ENCODE measurements around the gene RFWD3. TPM values are rescaled to one million over a fixed set of nuclear protein-coding genes. Genes with fewer than 3 reads are reported as not detected.

Gene RFWD3
- total RNA-seq, 4 donors from 2014 or later: 22.6 to 31.1 (median 29.8) TPM

DNA sequence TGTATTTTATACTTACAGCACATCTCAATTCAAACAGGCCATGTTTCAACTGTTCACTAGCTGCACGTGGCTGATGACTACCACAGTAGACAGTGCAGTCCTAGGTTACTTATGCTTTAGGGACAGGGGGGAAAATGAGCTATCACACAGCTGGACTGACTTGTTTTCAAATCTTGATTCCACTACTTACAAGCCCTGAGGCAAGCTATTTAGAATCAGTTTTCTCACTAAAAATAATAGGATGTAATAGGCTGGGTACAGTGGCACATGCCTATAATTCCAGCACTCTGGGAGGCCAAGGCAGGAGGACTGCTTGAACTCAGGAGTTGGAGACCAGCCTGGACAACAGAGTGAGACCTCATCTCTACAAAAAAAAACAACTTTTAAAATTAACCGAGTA lies 70.1 kb downstream of the RFWD3 start:
- H3K9me3 ChIP-seq: no peaks in the 10 kb centered on the region
- no peak overlapping the region for H3K4me3 ChIP-seq
- no peaks in the 10 kb centered on the region for H3K36me3 ChIP-seq
- H3K27ac ChIP-seq: no peak overlapping the region
- H3K4me1 ChIP-seq: peaks cover 9% of the 10 kb centered on the region
- DNase-seq (ENCODE audit: low spot score in 2 of 2): peak in 1 of 2 donors; percentile 1
- 88% methylated on average over 2 of the region's 2 CpGs for WGBS
- no peaks in the 10 kb centered on the region for H3K27me3 ChIP-seq
- TF ChIP-seq POLR2A (IDR thresholded peaks at IDR 0.05) (no peak), EP300 (IDR thresholded peaks at IDR 0.05) (no peak), POLR2AphosphoS5 (IDR thresholded peaks at IDR 0.05) (no peak)
- TF ChIP-seq, protein P1, sequence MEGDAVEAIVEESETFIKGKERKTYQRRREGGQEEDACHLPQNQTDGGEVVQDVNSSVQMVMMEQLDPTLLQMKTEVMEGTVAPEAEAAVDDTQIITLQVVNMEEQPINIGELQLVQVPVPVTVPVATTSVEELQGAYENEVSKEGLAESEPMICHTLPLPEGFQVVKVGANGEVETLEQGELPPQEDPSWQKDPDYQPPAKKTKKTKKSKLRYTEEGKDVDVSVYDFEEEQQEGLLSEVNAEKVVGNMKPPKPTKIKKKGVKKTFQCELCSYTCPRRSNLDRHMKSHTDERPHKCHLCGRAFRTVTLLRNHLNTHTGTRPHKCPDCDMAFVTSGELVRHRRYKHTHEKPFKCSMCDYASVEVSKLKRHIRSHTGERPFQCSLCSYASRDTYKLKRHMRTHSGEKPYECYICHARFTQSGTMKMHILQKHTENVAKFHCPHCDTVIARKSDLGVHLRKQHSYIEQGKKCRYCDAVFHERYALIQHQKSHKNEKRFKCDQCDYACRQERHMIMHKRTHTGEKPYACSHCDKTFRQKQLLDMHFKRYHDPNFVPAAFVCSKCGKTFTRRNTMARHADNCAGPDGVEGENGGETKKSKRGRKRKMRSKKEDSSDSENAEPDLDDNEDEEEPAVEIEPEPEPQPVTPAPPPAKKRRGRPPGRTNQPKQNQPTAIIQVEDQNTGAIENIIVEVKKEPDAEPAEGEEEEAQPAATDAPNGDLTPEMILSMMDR (IDR thresholded peaks at IDR 0.05): no peak

DNA sequence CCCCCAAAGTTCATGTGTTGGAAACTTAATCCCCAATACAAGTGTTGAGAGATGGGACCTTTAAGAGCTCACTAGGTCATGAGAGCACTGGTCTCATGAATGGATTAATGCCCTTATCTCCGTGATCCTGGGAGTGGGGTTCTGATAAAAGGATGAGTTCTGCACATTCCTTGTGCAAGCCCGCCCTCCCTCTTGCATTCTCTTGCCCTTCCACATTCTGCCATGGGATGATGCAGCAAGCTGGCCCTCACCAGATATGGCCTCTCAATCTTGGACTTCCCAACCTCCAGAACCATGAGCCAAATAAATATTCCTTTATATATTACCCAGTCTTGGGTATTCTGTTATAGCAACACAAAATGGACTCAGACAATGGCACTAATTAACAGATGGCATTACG lies 73.8 kb downstream of the RFWD3 start:
- Histone ChIP-seq H3K4me3 (no peak overlapping the region), H3K36me3 (no peaks in the 10 kb centered on the region), H3K9me3 (no peaks in the 10 kb centered on the region), H3K27ac (no peak overlapping the region), H3K4me1 (no peaks in the 10 kb centered on the region), H3K27me3 (no peaks in the 10 kb centered on the region)
- WGBS: 92% methylated on average over 3 of the region's 3 CpGs
- TF ChIP-seq, protein P1 (IDR thresholded peaks at IDR 0.05): no peak
- TF ChIP-seq POLR2A (IDR thresholded peaks at IDR 0.05): no peak
- TF ChIP-seq POLR2AphosphoS5 (IDR thresholded peaks at IDR 0.05): no peak
- no peak for TF ChIP-seq EP300 (IDR thresholded peaks at IDR 0.05)
- no peak for DNase-seq (ENCODE audit: low spot score in 2 of 2)

- Histone ChIP-seq H3K9me3 (no peaks in the 10 kb centered on the region), H3K4me1 (no peaks in the 10 kb centered on the region), H3K27me3 (no peaks in the 10 kb centered on the region), H3K36me3 (no peaks in the 10 kb centered on the region), H3K4me3 (no peak overlapping the region), H3K27ac (no peak overlapping the region)
- no peak for DNase-seq (ENCODE audit: low spot score in 2 of 2)
- no peak for TF ChIP-seq EP300 (IDR thresholded peaks at IDR 0.05)
- TF ChIP-seq POLR2A (IDR thresholded peaks at IDR 0.05): no peak
- TF ChIP-seq, protein P1 (IDR thresholded peaks at IDR 0.05): no peak
- no peak for TF ChIP-seq POLR2AphosphoS5 (IDR thresholded peaks at IDR 0.05)
- WGBS: 85% methylated on average over 8 of the region's 9 CpGs
These were observed 74.6 kb downstream of the RFWD3 start for GRCh38 chr16:74591876-74592650.

GRCh38 chr16:74586948-74587347 lies 79.7 kb downstream of the RFWD3 start:
- peaks cover 2% of the 10 kb centered on the region for H3K4me1 ChIP-seq
- H3K36me3 ChIP-seq: no peaks in the 10 kb centered on the region
- DNase-seq (ENCODE audit: low spot score in 2 of 2): no peak
- no peak overlapping the region for H3K27ac ChIP-seq
- no peaks in the 10 kb centered on the region for H3K9me3 ChIP-seq
- no peaks in the 10 kb centered on the region for H3K27me3 ChIP-seq
- TF ChIP-seq POLR2AphosphoS5 (IDR thresholded peaks at IDR 0.05) (no peak), EP300 (IDR thresholded peaks at IDR 0.05) (no peak), POLR2A (IDR thresholded peaks at IDR 0.05) (no peak)
- TF ChIP-seq, protein P1 (IDR thresholded peaks at IDR 0.05): no peak
- WGBS: 82% methylated on average over 6 of the region's 6 CpGs
- H3K4me3 ChIP-seq: no peak overlapping the region

- Histone ChIP-seq H3K27me3 (no peaks in the 10 kb centered on the region), H3K4me1 (peaks cover 2% of the 10 kb centered on the region), H3K36me3 (no peaks in the 10 kb centered on the region), H3K4me3 (no peak overlapping the region), H3K9me3 (no peaks in the 10 kb centered on the region), H3K27ac (no peak overlapping the region)
- TF ChIP-seq, protein P1 (IDR thresholded peaks at IDR 0.05): no peak
- TF ChIP-seq EP300 (IDR thresholded peaks at IDR 0.05) (no peak), POLR2A (IDR thresholded peaks at IDR 0.05) (no peak), POLR2AphosphoS5 (IDR thresholded peaks at IDR 0.05) (no peak)
- 92% methylated on average over 6 of the region's 6 CpGs for WGBS
- DNase-seq (ENCODE audit: low spot score in 2 of 2): no peak
These were observed 80.7 kb downstream of the RFWD3 start for GRCh38 chr16:74585846-74586443.
